GM12891 (cell line): ENCODE results near the gene FGGY.

Experiments
- PAX5 ChIP-seq: IDR thresholded peaks from 2 replicates; pipeline ENCODE4 v1.6.1; 2011; ENCODE audit warnings: low read length, moderate library complexity, mild to moderate bottlenecking; ENCODE audit not compliant: insufficient read depth, severe bottlenecking
- POLR2A ChIP-seq: IDR thresholded peaks from 2 replicates; pipeline ENCODE4 v1.6.1; 2011; ENCODE audit warnings: low read depth, low read length, control low read depth
- POLR2AphosphoS5 ChIP-seq: IDR thresholded peaks from 2 replicates; pipeline ENCODE4 v1.6.1; 2011; ENCODE audit warnings: low read depth, low read length, control low read depth
- POU2F2 ChIP-seq: IDR thresholded peaks from 2 replicates; pipeline ENCODE4 v1.6.1; 2011; ENCODE audit warnings: low read depth, mild to moderate bottlenecking, control low read depth, low read length, moderate library complexity
- SPI1 ChIP-seq: IDR thresholded peaks from 2 replicates; pipeline ENCODE4 v1.6.1; 2011; ENCODE audit warnings: low read depth, low read length, control low read depth
- TAF1 ChIP-seq: IDR thresholded peaks from 2 replicates; pipeline ENCODE4 v1.6.1; 2011; ENCODE audit warnings: low read depth, low read length, control low read depth

DNA sequence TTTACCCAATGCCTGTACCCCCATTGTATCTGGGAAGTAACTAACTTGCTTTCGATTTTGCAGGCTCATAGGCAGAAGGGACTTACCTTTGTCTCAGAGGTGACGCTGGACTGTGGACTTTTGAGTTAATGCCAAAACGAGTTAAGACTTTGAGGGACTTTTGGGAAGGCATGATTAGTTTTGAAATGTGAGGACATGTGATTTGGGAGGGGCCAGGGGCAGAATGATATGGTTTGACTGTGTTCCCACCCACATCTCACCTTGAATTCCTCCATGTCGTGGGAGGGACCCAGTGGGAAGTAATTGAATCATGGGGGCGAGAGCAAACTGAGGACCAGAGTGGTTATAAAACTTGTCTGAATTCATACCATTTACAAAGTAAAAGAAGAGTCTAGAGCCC, 440.7 kb downstream of the FGGY start:
- no peak for TF ChIP-seq POLR2AphosphoS5
- TF ChIP-seq POLR2A: no peak
- no peak for TF ChIP-seq TAF1
- no peak for TF ChIP-seq POU2F2
- no peak for TF ChIP-seq SPI1
- TF ChIP-seq PAX5: no peak
